Umbilical cord (tissue), 2 donors: ENCODE data around the gene HLA-DPB1. TPM values are rescaled to one million over a fixed set of nuclear protein-coding genes. Genes with fewer than 3 reads are reported as not detected.
A peak's percentile ranks its signal among the peaks of the same experiment; 100 is the strongest.
"Not testable (repeated sequence)": the region's sequence is repeated elsewhere in the genome, so short reads cannot be mapped to it uniquely, and the experiment has no call there.

Experiments
- DNase-seq: peaks from one replicate; pipeline ENCODE4 v3.0.0-alpha.2; 2015; ENCODE audit warnings: low spot score
- total RNA-seq: library from RNA; depleted of rRNA; stranded (reverse); fragments of >200 nt; gene quantifications from one replicate; pipeline ENCODE4 v1.2.3, GENCODE V29; 2014; ENCODE audit warnings: low replicate concordance; ENCODE audit not compliant: insufficient read depth

HLA-DPB1 gene
- 1.7 TPM for total RNA-seq

DNA sequence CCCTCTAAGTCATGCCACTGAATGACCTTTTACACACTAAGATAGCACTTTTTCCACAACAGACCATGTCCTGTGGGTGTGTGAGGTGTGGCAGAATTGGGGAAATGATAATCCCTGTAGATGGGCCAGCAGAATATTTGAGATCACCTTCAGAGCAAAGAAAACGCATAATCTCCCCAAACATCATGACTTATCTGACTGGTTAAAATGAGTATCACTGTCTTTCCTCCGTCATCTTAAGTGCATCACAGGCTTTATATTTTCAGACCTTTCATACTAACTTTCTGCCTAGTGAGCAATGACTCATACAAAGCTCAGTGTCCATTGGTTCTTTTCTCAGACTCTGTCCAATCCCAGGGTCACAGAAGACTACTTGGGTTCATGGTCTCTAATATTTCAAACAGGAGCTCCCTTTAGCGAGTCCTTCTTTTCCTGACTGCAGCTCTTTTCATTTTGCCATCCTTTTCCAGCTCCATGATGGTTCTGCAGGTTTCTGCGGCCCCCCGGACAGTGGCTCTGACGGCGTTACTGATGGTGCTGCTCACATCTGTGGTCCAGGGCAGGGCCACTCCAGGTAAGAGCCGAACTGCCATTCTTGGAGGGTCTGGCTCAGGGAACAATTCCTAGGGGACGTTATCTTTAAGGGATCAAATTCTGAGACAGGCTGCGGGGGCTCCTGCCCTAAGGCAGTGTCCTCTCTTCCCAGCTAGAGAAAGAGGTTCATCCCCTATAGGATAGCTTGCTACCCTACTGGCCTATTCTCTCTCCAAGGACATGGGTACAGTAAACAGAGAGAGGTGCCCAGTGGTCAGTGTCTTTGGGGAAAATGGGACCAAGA lies at the start of gene HLA-DPB1:
Gene HLA-DPB1, plus strand, starts transcription at position 423 of the 838 bp plus-strand sequence. Its CDS starts 52 bp downstream, at position 475.
- peak; percentile 75 for DNase-seq

- no peak for DNase-seq
Measured at GRCh38 chr6:33028220-33028849, 47.5 kb upstream of the HLA-DPB1 start.

DNA sequence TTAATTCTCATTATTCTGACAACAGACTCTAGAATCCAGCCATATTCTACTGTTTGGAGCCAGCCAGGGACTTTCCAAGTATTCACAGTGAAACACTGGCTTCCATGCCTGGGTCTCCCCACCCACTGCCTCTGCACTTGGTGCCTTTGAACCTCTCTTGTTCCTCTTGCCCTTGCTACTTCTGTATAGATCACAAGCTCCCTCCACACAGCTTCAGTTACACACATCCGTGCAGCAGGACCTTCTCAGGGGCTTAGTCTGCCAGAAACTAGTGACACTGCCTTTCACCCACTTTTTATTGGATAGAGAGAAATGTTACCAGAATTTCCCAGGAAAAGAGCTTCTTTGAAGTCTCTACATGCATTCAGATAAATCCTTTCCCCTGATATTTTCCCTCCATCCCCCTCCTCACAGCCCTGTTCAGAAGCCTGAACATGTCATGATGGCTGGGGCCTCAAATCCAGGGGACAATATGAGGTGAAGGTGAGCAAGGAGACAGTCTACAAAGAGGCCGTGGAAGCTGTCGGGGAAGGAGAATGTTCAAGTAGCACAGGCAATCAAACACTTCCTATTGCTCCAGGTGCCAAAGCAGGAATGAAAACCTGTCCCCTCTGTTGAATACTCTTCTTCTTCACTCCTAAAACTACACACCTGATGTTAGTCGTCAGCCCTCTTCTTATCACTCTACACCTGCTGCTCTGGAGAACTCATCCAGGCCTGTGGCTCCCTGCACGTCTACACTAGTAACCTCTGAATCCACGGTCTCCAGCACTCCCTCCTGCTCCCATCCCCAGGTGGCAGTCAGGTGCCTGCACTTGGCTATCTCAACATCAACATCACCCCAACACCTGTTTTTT lies 46.2 kb upstream of the HLA-DPB1 start:
- DNase-seq, result peak; percentile 55

DNA sequence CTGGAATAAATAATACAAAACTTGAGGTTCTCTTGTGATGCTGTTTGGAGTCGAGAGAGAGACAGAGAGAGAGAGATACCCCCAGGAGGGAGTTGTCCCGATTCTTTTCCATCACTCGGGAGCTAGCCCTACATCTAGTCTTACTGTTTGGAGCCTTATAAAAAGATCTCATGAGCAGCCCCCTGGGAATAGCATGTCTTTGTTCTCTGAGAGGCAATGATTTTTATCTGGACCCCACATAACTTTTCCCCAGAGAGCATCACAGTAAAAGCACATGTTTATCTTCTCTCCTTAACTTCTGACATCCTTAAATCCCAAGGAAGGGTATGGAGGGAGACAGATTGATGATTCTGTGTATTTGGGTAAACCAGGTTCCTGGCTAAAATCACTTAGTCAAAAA lies 45.5 kb upstream of the HLA-DPB1 start:
- DNase-seq, result no peak

- no peak for DNase-seq
Measured at GRCh38 chr6:33034554-33034953, 41.2 kb upstream of the HLA-DPB1 start.

GRCh38 chr6:33036535-33036934 lies 39.3 kb upstream of the HLA-DPB1 start:
- DNase-seq, result no peak

GRCh38 chr6:33040157-33040556 lies 35.6 kb upstream of the HLA-DPB1 start:
- no peak for DNase-seq

- DNase-seq, result no peak
Measured at GRCh38 chr6:33049323-33050013, 26.3 kb upstream of the HLA-DPB1 start.

GRCh38 chr6:33050014-33050810 lies 25.6 kb upstream of the HLA-DPB1 start:
- DNase-seq, result no peak

GRCh38 chr6:33052627-33053026 lies 23.2 kb upstream of the HLA-DPB1 start:
- DNase-seq, result no peak

GRCh38 chr6:33053230-33053629 lies 22.6 kb upstream of the HLA-DPB1 start:
- no peak for DNase-seq

DNA sequence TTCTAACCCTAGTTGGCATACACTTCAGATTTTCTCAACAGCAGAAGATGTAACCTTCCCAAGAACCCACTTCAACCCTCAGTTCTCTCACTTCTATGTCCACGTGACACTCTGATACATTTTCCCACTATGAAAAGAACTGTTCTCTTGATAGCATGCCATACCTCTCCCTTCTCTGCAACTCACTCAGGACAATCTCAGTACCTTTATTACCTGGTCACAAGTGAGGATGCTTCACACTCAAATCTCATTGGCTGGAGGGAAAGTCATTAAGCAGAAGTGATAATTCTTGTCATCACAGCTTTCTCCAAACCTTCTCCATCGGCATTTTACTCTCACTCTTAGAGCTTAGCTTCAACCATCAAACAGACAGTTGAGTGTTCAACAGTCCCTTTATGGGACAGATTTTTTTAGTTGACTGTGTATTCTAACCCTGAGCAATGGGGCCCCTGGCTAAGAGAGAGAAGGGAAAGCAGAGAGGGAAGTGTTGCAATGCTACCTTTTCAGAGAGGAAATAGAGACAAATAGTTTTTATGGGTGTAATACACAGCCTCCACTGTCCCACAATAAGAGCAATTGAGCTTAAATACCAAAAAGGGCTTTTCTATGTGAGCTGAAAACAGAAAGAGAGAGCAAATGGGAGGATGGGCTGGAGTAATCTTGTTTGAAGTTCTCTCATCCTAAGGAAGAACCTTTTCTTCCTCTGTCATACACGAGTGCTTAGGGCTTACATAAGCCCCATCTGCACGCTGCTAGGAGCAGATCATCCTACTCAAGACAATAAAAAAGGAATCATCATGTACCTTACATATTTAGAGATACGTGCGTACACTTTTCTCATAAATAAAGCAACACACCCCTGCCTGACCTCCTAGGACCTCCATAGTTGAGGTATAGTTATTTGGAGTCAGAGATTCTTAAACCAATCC lies 18.3 kb upstream of the HLA-DPB1 start:
- DNase-seq, result no peak

GRCh38 chr6:33061987-33062386 lies 13.8 kb upstream of the HLA-DPB1 start:
- no peak for DNase-seq

GRCh38 chr6:33063435-33063834 lies 12.4 kb upstream of the HLA-DPB1 start:
- not testable (repeated sequence) for DNase-seq

- peak; percentile 23 for DNase-seq
Measured at GRCh38 chr6:33064723-33065122, 11.1 kb upstream of the HLA-DPB1 start.

DNA sequence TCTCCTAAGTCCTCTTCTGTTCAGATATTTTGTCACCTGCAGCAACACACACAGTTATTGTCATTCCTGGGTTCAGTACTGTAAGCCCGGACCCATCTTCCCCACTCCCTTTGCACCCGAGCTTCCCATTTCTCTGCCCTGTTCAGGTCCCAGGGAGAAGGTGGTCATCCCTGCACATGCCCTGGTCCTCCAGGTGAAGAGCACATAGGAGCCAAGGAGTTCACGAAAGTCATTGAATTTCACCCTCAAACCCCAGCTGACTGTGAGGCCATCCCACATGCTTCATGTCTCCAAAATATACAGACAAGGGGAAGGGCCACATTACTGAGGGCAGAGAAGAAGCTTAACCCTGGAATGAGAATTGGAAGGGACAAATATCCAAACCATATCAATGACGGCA lies 10.5 kb upstream of the HLA-DPB1 start:
- DNase-seq, result no peak

GRCh38 chr6:33066917-33067521 lies 8.8 kb upstream of the HLA-DPB1 start:
- DNase-seq, result no peak

- DNase-seq, result no peak
Measured at GRCh38 chr6:33069021-33069738, 6.6 kb upstream of the HLA-DPB1 start.
